IPS-18c (cell line): ENCODE results near the gene ABI2.
"Not testable (repeated sequence)": the region's sequence is repeated elsewhere in the genome, so short reads cannot be mapped to it uniquely, and the experiment has no call there.

Experiments
- H3K4me3 ChIP-seq: 2 replicates; pipeline ENCODE4 v1.7.0; 2013; ENCODE audit warnings: low read depth, mild to moderate bottlenecking, low read length, moderate library complexity; ENCODE audit not compliant: insufficient read depth
- H3K9me3 ChIP-seq: one replicate; pipeline ENCODE4 v1.6.1; 2013; ENCODE audit warnings: mild to moderate bottlenecking, low read length, moderate library complexity; ENCODE audit not compliant: control insufficient read depth, insufficient read depth

The ABI2 gene

DNA sequence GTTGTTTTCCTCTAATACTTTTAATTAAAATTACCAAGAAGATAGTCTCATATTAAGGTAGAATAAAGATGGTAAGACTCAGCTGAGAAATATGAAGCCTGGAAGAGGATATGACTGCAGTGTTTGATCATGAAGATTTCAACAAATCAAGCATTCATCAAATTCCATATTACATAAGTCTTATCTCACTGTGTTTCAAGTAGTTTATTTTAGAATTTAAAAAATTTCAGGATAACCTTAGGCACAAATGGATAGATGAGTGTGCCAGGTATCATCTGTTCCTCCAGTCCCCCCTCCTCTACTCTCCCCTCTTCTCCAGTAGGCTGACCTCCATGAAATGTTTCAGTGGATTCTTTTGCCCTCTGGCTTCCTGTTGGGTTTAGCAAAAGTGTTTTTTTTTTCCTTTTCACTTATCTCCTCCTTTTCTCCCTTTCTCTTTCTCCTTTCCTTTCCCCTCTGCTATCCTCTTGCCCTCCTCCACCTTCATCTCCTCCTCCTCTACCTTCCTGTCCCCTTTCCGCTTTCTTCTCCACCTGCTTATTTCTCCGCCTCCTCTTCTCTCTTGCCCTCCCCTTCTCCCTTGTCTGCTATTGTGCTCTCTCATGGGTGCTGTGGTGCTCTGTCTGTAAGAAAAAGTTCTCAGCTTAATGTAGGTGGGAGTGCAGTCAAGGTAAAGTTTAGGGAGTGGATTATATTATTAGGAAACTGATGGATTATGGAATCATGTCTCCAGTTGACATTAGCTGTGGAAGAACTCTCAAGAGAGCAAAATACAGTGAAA is 72.8 kb downstream of the ABI2 start:
- no peak overlapping the region for H3K4me3 ChIP-seq
- no peaks in the 10 kb centered on the region for H3K9me3 ChIP-seq

DNA sequence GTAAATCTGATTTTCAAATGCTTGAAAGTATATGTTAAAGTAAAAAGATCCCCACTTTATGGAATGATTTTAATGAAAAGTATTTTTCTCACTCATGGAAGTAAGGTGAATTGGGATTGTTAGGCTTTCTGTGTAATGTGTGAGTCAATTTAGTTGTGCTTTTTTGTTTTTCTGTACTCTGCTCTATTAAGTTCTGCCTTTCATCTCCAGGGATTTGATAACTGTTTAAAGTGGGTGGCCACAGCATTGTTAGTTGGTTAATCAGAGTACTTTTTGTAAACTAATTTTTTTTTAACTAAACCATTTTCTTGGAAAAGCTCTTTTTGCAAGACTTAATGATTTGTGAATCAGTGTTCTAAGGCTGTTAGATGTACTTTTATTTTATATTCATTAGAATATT is 76.8 kb downstream of the ABI2 start:
- H3K4me3 ChIP-seq = no peak overlapping the region
- no peaks in the 10 kb centered on the region for H3K9me3 ChIP-seq

DNA sequence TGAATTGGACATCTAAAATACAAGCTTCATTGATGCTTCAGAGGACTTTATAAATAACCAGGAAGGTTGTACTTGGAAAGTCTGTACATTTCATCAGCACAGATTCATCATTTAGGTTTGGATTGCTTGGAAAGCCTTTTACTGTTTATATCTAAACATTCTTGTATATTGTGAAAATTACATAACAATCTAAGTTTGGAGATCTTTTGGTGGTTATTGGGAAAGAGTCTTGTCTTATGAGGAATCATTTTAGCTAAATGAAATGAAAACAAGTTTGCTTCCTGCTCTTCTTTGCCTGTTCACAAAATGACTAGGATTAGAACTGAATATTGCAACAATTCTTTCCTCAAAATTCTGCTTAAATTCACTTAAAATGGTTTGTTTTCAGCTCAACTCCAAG is 79.3 kb downstream of the ABI2 start:
- no peak overlapping the region for H3K4me3 ChIP-seq

DNA sequence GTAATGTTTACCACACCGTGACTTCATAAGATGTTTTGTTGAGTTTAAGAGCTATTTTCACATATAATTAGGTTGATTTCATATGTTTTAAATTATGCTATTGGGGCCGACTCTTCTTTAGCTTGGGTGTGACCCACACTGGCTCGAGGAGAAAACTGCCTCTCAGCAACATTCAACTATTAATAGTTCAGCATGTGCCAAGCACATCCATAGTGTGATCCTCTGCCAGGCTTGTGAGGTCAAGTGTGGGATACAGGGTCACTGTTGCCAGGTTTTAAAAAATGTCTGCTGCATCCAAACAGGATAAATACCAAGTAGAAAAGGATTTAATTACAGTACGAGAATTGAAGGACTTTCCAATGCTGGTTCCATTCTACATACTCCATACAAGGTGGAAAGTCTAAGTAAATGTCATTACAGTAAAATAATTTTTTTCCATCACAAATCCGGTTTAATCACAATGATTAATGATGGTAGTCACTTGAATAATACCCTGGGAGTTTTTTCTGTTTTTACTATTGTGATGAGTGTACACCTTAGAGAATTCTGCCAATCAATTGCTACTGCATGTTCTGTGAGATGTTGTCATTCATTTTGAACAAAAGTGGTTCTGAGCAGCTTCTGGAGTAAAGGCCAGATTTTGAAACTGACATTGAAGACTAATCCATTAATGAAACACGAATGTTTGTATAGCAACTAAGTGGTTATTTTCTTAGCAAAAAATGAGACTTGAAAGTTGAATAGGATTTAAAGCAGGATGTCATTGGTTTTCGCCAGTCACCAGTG is 84.5 kb downstream of the ABI2 start:
- no peaks in the 10 kb centered on the region for H3K9me3 ChIP-seq
- no peak overlapping the region for H3K4me3 ChIP-seq

More for the DNA sequence above, 79.3 kb downstream of the ABI2 start:
- no peaks in the 10 kb centered on the region for H3K9me3 ChIP-seq

DNA sequence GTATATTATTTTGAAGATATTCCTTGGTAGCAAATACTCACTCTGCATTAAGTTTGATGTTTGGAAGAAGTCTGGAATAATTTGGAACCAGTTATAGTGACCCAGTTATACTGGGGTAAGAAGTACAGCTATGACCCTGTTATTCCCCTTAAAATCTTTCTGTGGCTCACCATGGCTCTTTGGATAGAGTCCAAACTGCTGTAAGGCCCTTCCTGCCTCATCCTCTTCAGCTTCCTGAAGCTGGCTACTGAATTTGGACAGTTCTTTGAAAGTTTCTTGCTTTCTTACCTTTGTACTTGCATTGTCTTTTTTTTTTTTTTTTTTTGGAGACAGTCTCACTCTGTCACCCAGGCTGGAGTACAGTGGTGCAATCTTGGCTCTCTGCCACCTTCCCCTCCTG is 85.6 kb downstream of the ABI2 start:
- Histone ChIP-seq H3K9me3 (no peaks in the 10 kb centered on the region), H3K4me3 (no peak overlapping the region)

DNA sequence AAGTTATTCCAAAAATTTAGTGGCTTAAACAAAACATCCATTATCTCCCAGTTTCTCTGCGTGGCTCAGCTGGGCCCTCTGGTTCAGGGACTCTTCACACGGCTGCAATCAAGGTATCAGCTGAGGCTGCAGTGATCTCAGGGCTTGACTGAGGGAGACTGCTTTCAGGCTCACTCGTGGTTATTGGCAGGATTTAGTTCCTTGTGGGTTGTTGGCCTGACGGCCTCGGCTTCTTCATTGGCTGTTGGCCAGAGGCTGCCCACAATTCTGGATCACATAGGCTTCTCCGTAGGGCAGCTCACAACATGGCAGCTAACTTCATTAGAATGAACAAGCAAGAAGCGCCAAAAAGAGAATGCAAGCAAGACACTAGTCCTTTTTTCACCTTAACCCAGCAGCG is 90.1 kb downstream of the ABI2 start:
- Histone ChIP-seq H3K4me3 (no peak overlapping the region), H3K9me3 (no peaks in the 10 kb centered on the region)

DNA sequence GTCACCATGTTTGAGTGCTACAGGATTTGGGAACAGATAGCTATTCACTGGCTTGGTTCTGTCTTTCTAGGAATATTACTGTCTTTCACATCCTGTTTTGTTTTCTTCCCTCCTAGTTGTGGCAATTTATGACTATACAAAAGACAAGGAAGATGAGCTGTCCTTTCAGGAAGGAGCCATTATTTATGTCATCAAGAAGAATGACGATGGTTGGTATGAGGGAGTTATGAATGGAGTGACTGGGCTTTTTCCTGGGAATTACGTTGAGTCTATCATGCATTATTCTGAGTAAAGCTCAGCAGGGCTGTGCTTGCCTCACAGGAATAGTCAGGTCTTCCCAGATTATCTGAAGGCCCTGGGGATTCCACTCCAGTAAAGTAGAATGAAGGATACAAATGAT is 98.9 kb downstream of the ABI2 start:
- Histone ChIP-seq H3K9me3 (no peaks in the 10 kb centered on the region), H3K4me3 (no peak overlapping the region)

DNA sequence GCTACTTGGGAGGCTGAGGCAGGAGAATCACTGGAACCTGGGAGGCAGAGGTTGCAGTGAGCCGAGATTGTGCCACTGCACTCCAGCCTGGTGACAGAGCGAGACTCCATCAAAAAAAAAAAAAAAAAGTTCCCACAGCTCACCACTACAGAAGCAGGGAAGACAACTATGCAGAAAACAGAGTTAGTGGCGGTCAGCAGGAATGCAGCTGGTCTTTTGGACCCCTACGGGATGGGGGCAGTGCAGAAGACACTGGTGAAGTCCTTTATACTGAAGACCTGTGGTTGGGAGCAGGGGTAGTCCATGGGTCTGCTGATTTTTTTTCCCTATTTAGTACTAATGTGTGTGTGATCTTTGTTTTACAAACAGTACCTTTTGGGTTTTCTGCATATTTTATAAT is 101.4 kb downstream of the ABI2 start:
- H3K4me3 ChIP-seq, H3K9me3 ChIP-seq: not testable (repeated sequence)

DNA sequence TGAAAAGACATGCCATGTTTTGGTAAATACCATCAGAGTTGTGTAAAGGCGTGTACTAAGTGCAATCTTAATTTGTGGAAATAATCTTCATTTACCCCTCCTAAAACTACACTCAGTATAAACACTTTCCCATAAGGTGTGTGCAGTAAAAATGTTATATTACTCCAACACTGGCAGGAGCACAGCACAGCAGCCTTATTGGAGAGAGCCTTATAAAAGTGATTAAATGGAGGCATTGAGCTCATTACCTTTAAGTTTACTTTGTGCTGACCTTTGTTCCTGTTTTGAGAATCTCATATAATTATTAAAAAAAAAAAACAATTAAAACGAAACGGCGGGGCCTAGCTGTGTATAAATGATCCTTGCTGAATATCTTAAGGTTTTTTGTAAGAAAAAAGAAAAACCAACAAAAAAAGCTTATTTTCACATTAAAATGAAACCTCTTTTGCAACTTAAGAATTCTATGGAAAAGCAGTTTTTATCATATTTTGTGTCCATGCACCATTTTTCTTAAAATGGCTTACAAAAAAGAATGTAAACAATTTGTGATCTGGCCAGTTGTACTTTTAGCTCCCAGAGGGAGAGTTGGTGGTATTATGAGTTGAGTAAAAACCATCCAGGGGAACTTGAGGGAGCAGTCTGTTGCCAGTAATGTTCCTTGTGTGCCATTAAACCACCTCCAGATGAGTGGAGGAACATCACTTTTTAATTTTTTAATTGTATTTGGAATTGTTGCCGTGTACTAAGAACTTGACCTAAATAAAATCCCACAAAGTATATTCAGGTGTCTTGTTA is 103.4 kb downstream of the ABI2 start:
- Histone ChIP-seq H3K4me3 (no peak overlapping the region), H3K9me3 (no peaks in the 10 kb centered on the region)

DNA sequence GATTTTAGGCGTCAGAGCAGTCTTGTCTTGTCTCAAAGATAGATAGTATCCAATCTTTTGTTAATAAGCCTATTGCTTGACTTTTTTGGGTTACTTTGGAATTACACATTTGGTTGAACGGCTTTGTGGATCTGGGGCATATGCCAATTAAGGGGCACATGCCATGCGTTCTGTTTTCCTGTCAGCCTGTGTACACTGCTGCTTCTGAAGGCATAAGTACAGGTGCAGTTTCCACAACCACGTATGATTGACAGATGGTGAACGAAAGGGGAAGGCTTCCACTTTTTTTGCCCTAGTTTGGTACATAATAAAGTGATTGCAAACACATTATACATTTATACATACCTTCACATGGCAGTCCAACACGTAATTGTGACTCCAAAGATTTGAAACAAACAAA is 104.6 kb downstream of the ABI2 start:
- Histone ChIP-seq H3K4me3 (no peak overlapping the region), H3K9me3 (no peaks in the 10 kb centered on the region)

DNA sequence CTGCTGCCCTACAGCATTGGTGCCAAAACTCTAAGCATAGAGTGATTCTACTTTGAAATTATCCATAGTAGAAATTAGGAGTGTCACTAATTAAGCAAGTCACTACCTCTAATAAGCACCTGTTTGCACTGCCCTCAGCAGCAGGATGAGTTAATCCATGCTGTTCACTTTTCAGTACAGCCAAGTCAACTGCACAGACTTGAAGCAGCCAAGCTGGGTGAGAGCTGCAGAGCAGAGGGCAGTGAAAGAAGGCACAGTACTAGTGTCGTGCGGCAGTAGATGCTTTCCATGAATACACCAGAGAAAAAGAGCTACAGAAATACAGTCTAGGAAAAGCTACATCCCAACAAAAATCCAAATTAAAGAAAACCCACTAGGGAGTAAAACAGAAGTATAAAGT is 108.3 kb downstream of the ABI2 start:
- H3K9me3 ChIP-seq = no peaks in the 10 kb centered on the region

DNA sequence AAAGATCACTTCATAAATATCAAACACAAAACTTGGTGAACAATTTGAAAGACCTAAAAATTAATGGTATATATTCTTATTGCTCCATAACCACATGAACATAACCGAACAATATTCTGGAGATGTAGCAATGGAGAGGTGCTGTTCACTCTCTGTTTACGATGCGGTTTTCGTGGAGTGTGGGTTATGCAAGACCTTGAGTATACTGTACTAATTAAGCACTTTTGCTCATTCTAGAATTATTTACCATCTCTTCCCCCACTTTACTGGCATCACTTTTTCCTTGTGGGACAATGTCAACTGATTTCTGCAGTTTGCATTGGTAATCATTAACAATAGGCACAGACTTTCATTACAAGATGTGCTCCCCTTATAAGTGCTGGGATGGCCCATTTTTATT is 109.3 kb downstream of the ABI2 start:
- Histone ChIP-seq H3K9me3 (no peaks in the 10 kb centered on the region), H3K4me3 (no peak overlapping the region)

More for the DNA sequence above, 108.3 kb downstream of the ABI2 start:
- H3K4me3 ChIP-seq = no peak overlapping the region

DNA sequence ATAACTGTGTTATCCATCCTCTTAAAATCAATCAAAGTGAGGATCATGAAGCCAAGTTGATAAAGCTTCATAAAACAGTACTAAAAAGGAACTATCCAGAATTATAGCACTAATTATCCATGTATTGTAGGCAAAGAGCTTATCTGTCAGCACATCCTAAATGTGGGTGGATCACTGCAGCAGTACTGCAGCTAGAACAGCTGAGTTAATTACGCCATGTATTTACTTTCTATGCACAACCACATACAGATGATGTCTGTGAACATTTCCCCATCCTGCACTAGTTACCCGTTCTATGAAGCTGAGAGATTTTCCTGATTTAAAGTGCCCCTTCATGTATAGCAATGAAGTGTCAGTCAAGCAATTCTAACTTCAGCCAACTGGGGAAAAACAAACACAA is 110.3 kb downstream of the ABI2 start:
- no peak overlapping the region for H3K4me3 ChIP-seq
- H3K9me3 ChIP-seq = no peaks in the 10 kb centered on the region

DNA sequence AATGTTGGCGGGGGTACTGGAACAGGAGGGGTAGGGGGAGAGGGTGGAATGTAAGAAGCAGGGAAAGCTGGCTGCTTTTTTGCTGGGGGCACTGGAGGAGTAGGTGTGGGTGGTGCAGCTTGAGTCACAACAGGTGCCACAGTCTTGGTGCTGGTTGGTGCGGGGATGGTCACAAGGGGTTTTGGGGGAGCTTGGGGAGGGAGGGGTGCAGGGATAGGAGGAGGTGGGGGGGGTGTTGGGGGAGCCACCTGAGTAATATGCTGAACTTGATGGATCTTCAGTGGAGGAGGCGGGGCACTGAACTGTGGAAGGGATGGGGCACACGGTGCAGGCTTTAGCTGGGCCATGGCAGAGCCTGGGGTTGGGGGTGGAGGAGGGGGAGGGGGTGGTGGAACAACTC is 112.5 kb downstream of the ABI2 start:
- H3K9me3 ChIP-seq = no peaks in the 10 kb centered on the region
- H3K4me3 ChIP-seq = no peak overlapping the region

DNA sequence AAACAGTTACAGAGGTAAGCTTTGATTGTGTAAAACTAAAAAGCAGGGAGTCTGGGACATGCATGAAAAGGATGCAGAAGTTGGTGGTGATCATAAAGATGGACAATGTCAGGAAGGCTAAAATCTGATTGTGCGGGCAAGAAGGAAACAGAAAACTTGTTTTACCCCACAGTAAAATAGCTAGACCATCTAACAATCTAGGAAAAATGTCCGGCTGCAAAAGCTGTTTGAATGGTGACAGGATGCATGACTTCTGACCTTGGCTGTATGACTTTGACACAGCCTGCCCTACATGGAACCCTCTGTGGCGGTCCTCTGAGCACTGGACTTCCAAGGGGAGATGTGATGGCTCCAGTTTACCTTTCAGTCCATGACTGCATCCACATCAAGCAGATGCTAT is 113.3 kb downstream of the ABI2 start:
- H3K9me3 ChIP-seq = no peaks in the 10 kb centered on the region
- H3K4me3 ChIP-seq = no peak overlapping the region

DNA sequence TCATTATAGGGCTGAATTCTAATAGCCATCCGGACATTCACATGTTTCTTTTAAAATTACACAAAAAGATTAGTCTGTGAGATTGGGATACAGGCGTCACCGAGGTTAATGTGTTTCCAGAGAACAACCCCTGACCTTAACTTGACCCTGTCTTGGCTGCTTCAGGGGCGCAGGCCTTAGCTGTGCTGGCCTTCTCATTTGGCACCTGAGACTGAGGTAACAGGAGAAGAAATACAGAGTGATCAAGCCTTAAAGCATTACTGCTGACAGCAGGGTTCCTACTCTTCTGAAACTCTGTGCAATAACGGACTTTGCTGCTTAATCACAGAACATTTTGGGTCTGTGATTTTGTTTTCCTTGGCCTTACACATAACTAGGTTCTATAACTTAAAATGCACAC is 114.3 kb downstream of the ABI2 start:
- no peaks in the 10 kb centered on the region for H3K9me3 ChIP-seq
- H3K4me3 ChIP-seq = no peak overlapping the region

DNA sequence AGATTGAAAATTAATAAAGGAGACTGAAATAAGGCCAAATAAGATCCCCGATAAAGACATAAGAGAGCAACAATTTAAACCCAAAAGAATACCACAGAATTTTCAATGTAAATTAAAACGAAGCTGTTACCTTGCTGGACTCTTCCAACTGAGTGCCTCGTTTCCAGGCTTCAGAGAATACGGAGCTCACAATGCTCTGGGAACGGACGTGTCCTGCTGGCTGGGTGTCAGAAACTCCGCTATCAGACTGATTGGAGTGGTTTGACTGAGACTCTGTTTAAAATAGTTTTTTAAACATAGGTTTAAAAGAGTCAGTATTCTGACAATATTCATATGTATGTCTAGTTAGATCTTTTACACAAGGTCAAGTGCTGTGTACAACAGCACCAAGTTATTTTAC is 116.5 kb downstream of the ABI2 start:
- Histone ChIP-seq H3K9me3 (no peaks in the 10 kb centered on the region), H3K4me3 (no peak overlapping the region)

DNA sequence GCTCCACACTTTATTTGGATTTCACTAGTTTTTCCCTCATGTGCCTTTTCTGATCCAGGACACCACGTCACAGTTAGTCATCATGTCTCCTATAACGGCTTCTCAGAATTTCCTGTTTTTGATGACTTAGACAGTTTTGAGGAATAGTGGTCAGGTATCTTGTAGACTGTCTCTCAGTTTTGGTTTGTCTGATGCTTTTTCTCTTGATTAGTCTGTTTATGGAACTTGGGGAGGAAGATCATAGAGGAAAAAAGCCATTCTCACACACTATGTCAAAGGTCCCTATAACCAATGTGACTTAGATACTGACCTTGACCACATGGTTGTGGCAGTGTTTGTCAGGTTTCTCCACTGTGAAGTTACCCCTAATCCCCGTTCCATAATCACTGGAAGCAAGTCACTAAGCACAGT is 117.9 kb downstream of the ABI2 start:
- Histone ChIP-seq H3K4me3 (no peak overlapping the region), H3K9me3 (no peaks in the 10 kb centered on the region)
